AG09319 (cell line): ENCODE results near the gene ATP6V1F.

ENCODE experiments used
- DNase-seq: peaks from one replicate; pipeline ENCODE4 v3.0.0-alpha.2; 2010; ENCODE audit warnings: low read depth; ENCODE audit errors: extremely low read depth
- CTCF ChIP-seq: IDR thresholded peaks from 2 replicates; pipeline ENCODE4 v1.5.1; 2011; ENCODE audit warnings: low read depth, mild to moderate bottlenecking, inconsistent platforms, low read length, moderate library complexity

The ATP6V1F gene

GRCh38 chr7:128836729-128837348, 25.8 kb upstream of the ATP6V1F start:
- TF ChIP-seq CTCF = no peak
- DNase-seq = no peak

- TF ChIP-seq CTCF = no peak
- DNase-seq = no peak
Measured at GRCh38 chr7:128837521-128837921, 25.1 kb upstream of the ATP6V1F start.

DNA sequence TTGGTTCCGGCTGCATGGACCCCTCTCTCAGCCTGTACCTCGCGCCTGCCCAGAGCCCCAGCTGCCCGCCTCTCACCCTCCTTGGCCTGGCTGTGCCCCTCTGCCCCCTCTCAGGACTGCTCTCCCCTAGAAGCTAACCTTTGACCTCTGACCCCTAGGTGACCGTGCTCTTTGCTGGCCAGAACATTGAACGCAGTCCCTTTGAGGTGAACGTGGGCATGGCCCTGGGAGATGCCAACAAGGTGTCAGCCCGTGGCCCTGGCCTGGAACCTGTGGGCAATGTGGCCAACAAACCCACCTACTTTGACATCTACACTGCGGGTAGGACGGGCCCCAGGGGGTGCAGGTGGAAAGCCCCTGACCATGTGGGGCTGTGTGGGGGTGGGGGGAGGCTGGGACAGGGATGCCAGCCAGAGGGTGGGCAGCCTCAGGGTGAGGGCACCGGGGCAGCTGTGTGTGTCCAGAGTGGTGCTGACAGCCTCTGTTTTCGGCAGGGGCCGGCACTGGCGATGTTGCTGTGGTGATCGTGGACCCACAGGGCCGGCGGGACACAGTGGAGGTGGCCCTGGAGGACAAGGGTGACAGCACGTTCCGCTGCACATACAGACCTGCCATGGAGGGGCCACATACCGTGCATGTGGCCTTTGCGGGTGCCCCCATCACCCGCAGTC, 24.4 kb upstream of the ATP6V1F start:
- no peak for DNase-seq
- TF ChIP-seq CTCF = no peak

DNA sequence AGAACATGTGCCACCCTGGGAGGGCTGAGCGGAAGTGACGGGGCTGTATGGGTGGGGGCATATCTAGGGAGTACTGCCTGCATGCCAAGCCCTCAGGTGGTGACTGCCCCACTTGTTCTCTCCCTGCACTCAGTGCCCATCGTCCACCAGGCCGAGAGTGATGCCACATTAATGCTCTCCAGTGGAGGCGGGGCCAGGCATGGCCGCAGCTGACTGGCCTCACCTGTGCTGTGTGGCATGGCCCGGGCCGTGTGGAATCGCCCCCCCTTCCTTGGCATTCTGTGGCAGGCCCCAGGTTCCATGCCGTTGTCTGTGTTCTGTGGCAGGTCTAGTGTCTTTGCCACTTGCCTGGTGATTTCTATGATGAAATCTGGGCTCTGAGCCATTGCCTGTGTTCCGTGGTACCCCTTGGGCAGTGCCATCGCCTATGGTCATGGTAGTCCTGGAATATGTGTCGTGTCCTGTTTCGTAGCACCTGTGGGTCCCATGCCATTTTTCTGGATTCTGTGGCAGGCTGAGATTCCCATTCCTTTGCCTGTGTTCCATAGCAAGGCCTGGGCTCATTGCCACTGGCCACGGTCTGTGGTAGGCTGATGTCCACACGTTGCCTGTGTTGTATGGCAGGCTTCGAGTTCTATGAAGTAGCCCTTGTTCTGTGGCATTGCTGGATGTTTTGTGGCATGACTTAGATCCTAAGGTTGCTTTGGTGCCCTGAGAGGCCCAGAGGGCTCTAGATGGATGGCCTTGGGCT, 23.5 kb upstream of the ATP6V1F start:
- TF ChIP-seq CTCF = no peak
- DNase-seq = no peak

GRCh38 chr7:128839751-128840177, 22.9 kb upstream of the ATP6V1F start:
- TF ChIP-seq CTCF = no peak
- DNase-seq = no peak

- no peak for DNase-seq
- TF ChIP-seq CTCF = no peak
Measured at GRCh38 chr7:128840326-128841170, 22.1 kb upstream of the ATP6V1F start.
